Keratinocyte (primary cell): ENCODE data around the gene LRRFIP2. TPM values are rescaled to one million over a fixed set of nuclear protein-coding genes. Genes with fewer than 3 reads are reported as not detected.
A peak's percentile ranks its signal among the peaks of the same experiment; 100 is the strongest.

Experiments used
- DNase-seq: peaks from one replicate; pipeline ENCODE4 v3.0.0-alpha.2; 2011; ENCODE audit warnings: low read depth, missing footprints, low spot score
- FAIRE-seq: peaks from 2 replicates; lab custom pipeline; 2011; peaks lifted over from hg19 to GRCh38; lab: Jason Lieb, UNC
- H2AFZ ChIP-seq: 2 replicates; pipeline ENCODE4 v1.6.0; 2012; ENCODE audit warnings: low read length, control low read depth, inconsistent platforms; ENCODE audit not compliant: control insufficient read depth
- H3K27ac ChIP-seq: 2 replicates; pipeline ENCODE4 v1.5.1; 2011; ENCODE audit warnings: low read length; ENCODE audit not compliant: control insufficient read depth, insufficient read depth
- H3K27me3 ChIP-seq: 3 replicates; pipeline ENCODE4 v1.6.0; 2011; ENCODE audit warnings: low read length; ENCODE audit not compliant: control insufficient read depth, insufficient read depth; ENCODE audit errors: extremely low read depth
- H3K36me3 ChIP-seq, 2 experiments: 2 replicates in 1 of 2; 3 replicates in 1 of 2; pipeline ENCODE4 v1.5.1; 2011; ENCODE audit warnings: low read length in 2 of 2, mild to moderate bottlenecking in 1 of 2; ENCODE audit not compliant: control insufficient read depth in 2 of 2, insufficient read depth in 2 of 2; ENCODE audit errors: extremely low read depth in 1 of 2
- H3K4me1 ChIP-seq: 3 replicates; pipeline ENCODE4 v1.5.1; 2011; ENCODE audit warnings: low read length; ENCODE audit not compliant: control insufficient read depth, insufficient read depth; ENCODE audit errors: extremely low read depth
- H3K4me2 ChIP-seq: 3 replicates; pipeline ENCODE4 v1.6.0; 2011; ENCODE audit warnings: low read depth, low read length; ENCODE audit not compliant: control insufficient read depth, insufficient read depth; ENCODE audit errors: extremely low read depth
- H3K4me3 ChIP-seq, 3 experiments: fragments of 200-600 bp in 1 of 3; sonication (generic) in 1 of 3; 2 replicates in 2 of 3; 3 replicates in 1 of 3; pipeline ENCODE4 v1.5.1; 2011 to 2016; ENCODE audit warnings: low read length in 3 of 3, mild to moderate bottlenecking in 3 of 3, control low read depth in 2 of 3, inconsistent platforms in 1 of 3, low read depth in 1 of 3, mixed read lengths in 1 of 3, mixed run types in 1 of 3, moderate library complexity in 1 of 3; ENCODE audit not compliant: control insufficient read depth in 2 of 3, insufficient read depth in 2 of 3; ENCODE audit errors: extremely low read depth in 1 of 3
- H3K79me2 ChIP-seq: 2 replicates; pipeline ENCODE4 v1.6.0; 2012; ENCODE audit warnings: low read length; ENCODE audit not compliant: control insufficient read depth, insufficient read depth
- H3K9ac ChIP-seq: 3 replicates; pipeline ENCODE4 v1.6.0; 2011; ENCODE audit warnings: low read length; ENCODE audit not compliant: control insufficient read depth, insufficient read depth; ENCODE audit errors: extremely low read depth
- H3K9me1 ChIP-seq: 3 replicates; pipeline ENCODE4 v1.6.0; 2011; ENCODE audit warnings: low read length; ENCODE audit not compliant: control insufficient read depth, insufficient read depth; ENCODE audit errors: extremely low read depth
- H3K9me3 ChIP-seq: 2 replicates; pipeline ENCODE4 v1.5.1; 2012; ENCODE audit warnings: low read depth, low read length; ENCODE audit not compliant: control insufficient read depth
- H4K20me1 ChIP-seq: 3 replicates; pipeline ENCODE4 v1.6.0; 2011; ENCODE audit warnings: low read length; ENCODE audit not compliant: control insufficient read depth, insufficient read depth; ENCODE audit errors: extremely low read depth
- EZH2 ChIP-seq: IDR thresholded peaks from one replicate; pipeline ENCODE4 v1.6.1; 2012; ENCODE audit warnings: inconsistent platforms, mild to moderate bottlenecking, low read length, moderate library complexity
- dilution Hi-C: fragments of 300-500 bp; cut with MboI; formaldehyde crosslinking; loops from one replicate; pipeline ENCODE4 v1.7.0; 2020; ENCODE audit warnings: low sequenced_read_pairs; ENCODE audit not compliant: extremely low pct_ligation_motif_present
- polyA plus RNA-seq, 5 experiments: library from polyadenylated mRNA; depleted of rRNA in 3 of 5; stranded (reverse) in 3 of 5; stranded (forward) in 1 of 5; unstranded in 1 of 5; fragments of >200 nt; gene quantifications; 1 replicate in 1 of 5; 2 replicates in 3 of 5; 3 replicates in 1 of 5; pipeline versions ENCODE4 v1.2.1 to v1.2.3, GENCODE V29; 2011 to 2012; ENCODE audit warnings: missing spikeins in 2 of 5, low read depth in 1 of 5, low replicate concordance in 1 of 5
- TF ChIP-seq, protein P1 (sequence below), 3 experiments: IDR thresholded peaks in 1 of 3; conservative IDR thresholded peaks in 1 of 3; optimal IDR thresholded peaks in 1 of 3; 2 replicates in 2 of 3; 3 replicates in 1 of 3; pipeline versions ENCODE3 to v1.5.1; 2011; ENCODE audit warnings: low read length in 3 of 3, mild to moderate bottlenecking in 3 of 3, moderate library complexity in 2 of 3, control low read depth in 1 of 3, inconsistent platforms in 1 of 3; ENCODE audit not compliant: insufficient read depth in 2 of 3; ENCODE audit errors: extremely low read depth in 1 of 3

The LRRFIP2 gene
- polyA plus RNA-seq, 1 donor (not counting 4 experiments of a cell fraction or from before 2014, with no cell fraction given): 70.3 TPM

DNA sequence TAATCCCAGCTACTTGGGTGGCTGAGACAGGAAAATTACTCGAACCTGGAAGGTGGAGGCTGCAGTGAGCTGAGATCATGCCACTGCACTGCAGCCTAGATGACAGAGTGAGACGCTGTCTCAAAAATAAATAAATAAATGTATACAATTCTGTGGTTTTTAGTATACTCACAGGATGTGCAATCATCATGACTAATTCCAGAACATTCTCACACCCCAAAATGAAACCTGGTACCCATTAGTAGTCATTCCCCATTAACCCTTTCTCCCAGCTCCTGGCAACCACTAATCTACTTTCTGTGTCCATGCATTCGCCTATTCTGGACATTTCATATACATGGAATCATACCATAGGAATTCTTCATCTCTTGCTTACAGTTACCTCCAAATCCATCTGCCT is 44.5 kb downstream of the LRRFIP2 start:
- H4K20me1 ChIP-seq: no peaks in the 10 kb centered on the region
- H3K9me3 ChIP-seq: no peaks in the 10 kb centered on the region
- peak; percentile 4 for DNase-seq
- no peaks in the 10 kb centered on the region for H3K27me3 ChIP-seq
- H3K79me2 ChIP-seq: peaks cover 64% of the 10 kb centered on the region
- FAIRE-seq: no peak
- H3K9ac ChIP-seq: no peak overlapping the region
- H2AFZ ChIP-seq: no peak overlapping the region
- dilution Hi-C loops: no loop called here
- H3K36me3 ChIP-seq: peaks cover 6 to 7% of the 10 kb centered on the region in 2 experiments
- TF ChIP-seq, protein P1, sequence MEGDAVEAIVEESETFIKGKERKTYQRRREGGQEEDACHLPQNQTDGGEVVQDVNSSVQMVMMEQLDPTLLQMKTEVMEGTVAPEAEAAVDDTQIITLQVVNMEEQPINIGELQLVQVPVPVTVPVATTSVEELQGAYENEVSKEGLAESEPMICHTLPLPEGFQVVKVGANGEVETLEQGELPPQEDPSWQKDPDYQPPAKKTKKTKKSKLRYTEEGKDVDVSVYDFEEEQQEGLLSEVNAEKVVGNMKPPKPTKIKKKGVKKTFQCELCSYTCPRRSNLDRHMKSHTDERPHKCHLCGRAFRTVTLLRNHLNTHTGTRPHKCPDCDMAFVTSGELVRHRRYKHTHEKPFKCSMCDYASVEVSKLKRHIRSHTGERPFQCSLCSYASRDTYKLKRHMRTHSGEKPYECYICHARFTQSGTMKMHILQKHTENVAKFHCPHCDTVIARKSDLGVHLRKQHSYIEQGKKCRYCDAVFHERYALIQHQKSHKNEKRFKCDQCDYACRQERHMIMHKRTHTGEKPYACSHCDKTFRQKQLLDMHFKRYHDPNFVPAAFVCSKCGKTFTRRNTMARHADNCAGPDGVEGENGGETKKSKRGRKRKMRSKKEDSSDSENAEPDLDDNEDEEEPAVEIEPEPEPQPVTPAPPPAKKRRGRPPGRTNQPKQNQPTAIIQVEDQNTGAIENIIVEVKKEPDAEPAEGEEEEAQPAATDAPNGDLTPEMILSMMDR (optimal IDR thresholded peaks at IDR 0.05 in 1 of 3, IDR thresholded peaks at IDR 0.05 in 1 of 3, conservative IDR thresholded peaks at IDR 0.05 in 1 of 3; ENCODE audit: extremely low read depth in 1 of 3, insufficient read depth in 2 of 3, low read length in 3 of 3): no peak
- TF ChIP-seq EZH2: no peak
- no peak overlapping the region for H3K4me3 ChIP-seq
- H3K9me1 ChIP-seq: peaks cover 5% of the 10 kb centered on the region
- no peak overlapping the region for H3K4me2 ChIP-seq
- H3K4me1 ChIP-seq: peaks cover 14% of the 10 kb centered on the region
- H3K27ac ChIP-seq: peak overlapping the region; percentile 65

DNA sequence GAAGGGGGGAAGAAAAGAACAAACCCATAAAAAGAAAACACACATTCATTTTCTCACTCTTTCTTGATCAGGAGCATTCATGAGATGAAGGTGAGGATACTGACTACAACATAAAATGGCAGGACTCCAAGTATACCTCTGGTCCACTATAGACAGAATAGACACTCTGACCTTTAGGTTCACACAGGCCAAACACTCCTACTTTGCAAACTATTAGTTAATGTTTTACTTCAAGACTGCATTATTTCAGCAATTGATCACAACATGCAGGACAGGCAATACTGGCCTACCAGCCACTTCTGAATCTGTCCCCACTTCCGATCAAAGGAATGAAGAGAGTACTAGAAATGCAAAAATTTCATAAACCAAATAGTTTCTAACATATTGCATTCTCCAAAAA is 47.0 kb downstream of the LRRFIP2 start:
- TF ChIP-seq EZH2: no peak
- TF ChIP-seq, protein P1 (optimal IDR thresholded peaks at IDR 0.05 in 1 of 3, IDR thresholded peaks at IDR 0.05 in 1 of 3, conservative IDR thresholded peaks at IDR 0.05 in 1 of 3; ENCODE audit: extremely low read depth in 1 of 3, insufficient read depth in 2 of 3, low read length in 3 of 3): no peak
- dilution Hi-C loops: no loop called here
- Histone ChIP-seq H3K4me3 (no peak overlapping the region), H3K9me1 (peaks cover 2% of the 10 kb centered on the region), H3K27ac (no peak overlapping the region), H3K4me1 (peaks cover 14% of the 10 kb centered on the region), H3K9me3 (no peaks in the 10 kb centered on the region), H3K4me2 (no peak overlapping the region), H2AFZ (no peak overlapping the region), H3K79me2 (peaks cover 61% of the 10 kb centered on the region), H3K9ac (no peak overlapping the region), H4K20me1 (no peaks in the 10 kb centered on the region), H3K27me3 (no peaks in the 10 kb centered on the region), H3K36me3 (peaks cover 2 to 6% of the 10 kb centered on the region in 2 experiments)
- FAIRE-seq (no peak), DNase-seq (no peak)
